IgD-negative memory B cell (primary cell): Measurements from ENCODE around the gene PDE3B. TPM values are rescaled to one million over a fixed set of nuclear protein-coding genes. Genes with fewer than 3 reads are reported as not detected.
"Not testable (repeated sequence)": the region's sequence is repeated elsewhere in the genome, so short reads cannot be mapped to it uniquely, and the experiment has no call there.

Experiments used
- H3K27ac Mint-ChIP-seq, 3 donors: one replicate each; pipeline ENCODE4 v1.8.0; 2020 to 2022; ENCODE audit warnings: mild to moderate bottlenecking in 3 of 3, mixed read lengths in 3 of 3, moderate library complexity in 1 of 3
- H3K27me3 Mint-ChIP-seq: one replicate; pipeline ENCODE4 v1.8.0; 2021; ENCODE audit warnings: mixed read lengths
- H3K36me3 Mint-ChIP-seq: one replicate; pipeline ENCODE4 v1.8.0; 2020; ENCODE audit warnings: mild to moderate bottlenecking, mixed read lengths
- H3K4me1 Mint-ChIP-seq, 3 donors: one replicate each; pipeline ENCODE4 v1.8.0; 2020 to 2022; ENCODE audit warnings: mixed read lengths in 3 of 3, mild to moderate bottlenecking in 1 of 3
- H3K4me3 Mint-ChIP-seq, 4 donors: one replicate each; pipeline ENCODE4 v1.8.0; 2020 to 2022; ENCODE audit warnings: mild to moderate bottlenecking in 4 of 4, mixed read lengths in 4 of 4, moderate library complexity in 3 of 4
- H3K9me3 Mint-ChIP-seq, 3 donors: one replicate each; pipeline ENCODE4 v1.8.0; 2020 to 2021; ENCODE audit warnings: mixed read lengths in 3 of 3, mild to moderate bottlenecking in 1 of 3
- polyA plus RNA-seq: library from polyadenylated mRNA; unstranded; fragments of 300-500 nt; fragmentation: Illumina TruSeq; gene quantifications from one replicate; pipeline ENCODE4 v1.2.3, GENCODE V29; 2021

Gene PDE3B
- polyA plus RNA-seq, 1 donor from 2014 or later, result 5.5 TPM

DNA sequence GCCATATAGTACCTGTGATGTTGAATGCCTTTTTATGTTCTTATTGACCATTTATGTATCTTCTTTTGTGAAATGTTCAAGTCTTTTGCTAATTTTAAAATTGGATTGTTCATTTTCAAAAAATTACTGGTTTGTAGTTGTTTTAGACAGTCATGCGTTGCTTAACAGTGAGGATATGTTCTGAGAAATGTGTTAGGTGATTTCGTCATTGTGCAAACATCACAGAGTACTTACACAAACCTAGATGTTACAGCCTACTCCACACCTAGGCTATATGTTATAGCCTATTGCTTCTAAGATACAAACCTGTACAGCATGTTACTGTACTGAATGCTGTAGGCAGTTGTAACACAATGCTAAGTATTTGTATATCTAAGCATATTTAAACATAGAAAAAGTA is 32.5 kb downstream of the PDE3B start:
- H3K27ac Mint-ChIP-seq, result no peak overlapping the region
- peaks cover 6% of the 10 kb centered on the region for H3K36me3 Mint-ChIP-seq
- H3K9me3 Mint-ChIP-seq, result peaks cover 0 to 7% (median 5%) of the 10 kb centered on the region in 3 donors
- peaks cover 7 to 18% (median 9%) of the 10 kb centered on the region in 3 donors for H3K4me1 Mint-ChIP-seq
- H3K27me3 Mint-ChIP-seq, result no peaks in the 10 kb centered on the region
- no peak overlapping the region for H3K4me3 Mint-ChIP-seq

DNA sequence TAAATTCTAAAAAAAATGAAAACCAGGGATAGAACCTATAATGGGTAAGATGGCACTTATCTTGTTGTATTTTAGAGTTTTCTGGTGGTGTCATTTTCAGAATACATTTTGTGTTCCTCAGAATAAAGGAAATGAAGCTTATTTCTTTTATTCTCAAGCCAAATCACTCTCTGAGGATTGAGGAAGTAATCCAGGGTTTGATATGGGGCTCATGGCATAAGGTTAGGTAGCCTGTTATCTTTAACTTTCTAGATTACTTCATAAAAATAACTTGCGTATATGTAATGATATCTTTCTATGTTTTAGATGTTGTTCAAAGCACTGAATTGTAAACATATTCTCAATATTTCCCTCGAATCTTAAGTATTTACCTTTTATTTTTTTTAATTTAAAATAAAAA is 33.5 kb downstream of the PDE3B start:
- Mint-ChIP-seq H3K4me3 (no peak overlapping the region), H3K27me3 (no peaks in the 10 kb centered on the region), H3K27ac (no peak overlapping the region), H3K36me3 (peaks cover 6% of the 10 kb centered on the region), H3K4me1 (peaks cover 6 to 18% (median 9%) of the 10 kb centered on the region in 3 donors), H3K9me3 (peaks cover 0 to 7% (median 5%) of the 10 kb centered on the region in 3 donors)

DNA sequence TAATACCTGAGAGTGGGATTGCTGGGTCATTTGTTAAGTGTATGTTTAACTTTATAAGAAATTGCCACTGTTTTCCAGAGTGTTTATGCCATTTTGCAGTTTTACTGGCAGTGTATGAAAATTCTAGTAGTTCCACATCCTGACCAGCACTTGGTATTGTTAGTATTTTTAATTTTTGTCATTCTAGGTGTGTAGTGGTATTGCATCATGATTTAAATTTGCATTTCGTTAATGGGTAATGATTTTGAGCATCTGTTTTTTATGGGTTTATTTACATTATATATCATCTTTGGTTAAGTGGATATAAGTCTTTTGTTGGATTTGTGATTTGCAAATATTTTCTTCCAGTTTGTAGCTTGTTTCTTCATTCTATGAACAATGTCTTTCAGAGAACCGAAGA is 34.7 kb downstream of the PDE3B start:
- Mint-ChIP-seq H3K27ac (no peak overlapping the region), H3K4me1 (peaks cover 8 to 12% (median 9%) of the 10 kb centered on the region in 3 donors), H3K27me3 (no peaks in the 10 kb centered on the region), H3K4me3 (no peak overlapping the region), H3K9me3 (peaks cover 0 to 7% (median 5%) of the 10 kb centered on the region in 3 donors), H3K36me3 (peaks cover 6% of the 10 kb centered on the region)

DNA sequence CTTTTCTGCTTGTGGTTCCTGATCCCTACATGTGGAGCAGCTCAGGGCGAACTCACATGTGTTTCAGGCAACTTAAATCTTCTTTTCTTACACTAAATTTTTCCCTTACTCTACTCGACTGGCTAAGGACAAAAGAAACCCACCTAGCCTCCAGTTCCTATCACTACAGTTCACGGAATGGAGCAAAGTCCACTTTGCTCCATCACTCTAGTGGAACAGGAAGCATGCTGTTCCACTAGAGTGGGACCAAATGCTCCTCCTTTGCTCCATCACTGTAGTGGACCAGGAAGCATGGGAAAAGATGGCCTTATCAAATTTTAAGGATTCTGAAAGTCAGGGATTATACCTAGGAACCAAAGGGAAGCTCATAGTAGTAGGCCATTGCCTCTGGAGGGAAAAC is 36.1 kb downstream of the PDE3B start:
- no peak overlapping the region for H3K4me3 Mint-ChIP-seq
- peaks cover 0 to 6% (median 2%) of the 10 kb centered on the region in 3 donors for H3K4me1 Mint-ChIP-seq
- no peaks in the 10 kb centered on the region for H3K27me3 Mint-ChIP-seq
- H3K27ac Mint-ChIP-seq, result no peak overlapping the region
- peaks cover 11% of the 10 kb centered on the region for H3K36me3 Mint-ChIP-seq
- H3K9me3 Mint-ChIP-seq, result peaks cover 0 to 7% (median 6%) of the 10 kb centered on the region in 3 donors

DNA sequence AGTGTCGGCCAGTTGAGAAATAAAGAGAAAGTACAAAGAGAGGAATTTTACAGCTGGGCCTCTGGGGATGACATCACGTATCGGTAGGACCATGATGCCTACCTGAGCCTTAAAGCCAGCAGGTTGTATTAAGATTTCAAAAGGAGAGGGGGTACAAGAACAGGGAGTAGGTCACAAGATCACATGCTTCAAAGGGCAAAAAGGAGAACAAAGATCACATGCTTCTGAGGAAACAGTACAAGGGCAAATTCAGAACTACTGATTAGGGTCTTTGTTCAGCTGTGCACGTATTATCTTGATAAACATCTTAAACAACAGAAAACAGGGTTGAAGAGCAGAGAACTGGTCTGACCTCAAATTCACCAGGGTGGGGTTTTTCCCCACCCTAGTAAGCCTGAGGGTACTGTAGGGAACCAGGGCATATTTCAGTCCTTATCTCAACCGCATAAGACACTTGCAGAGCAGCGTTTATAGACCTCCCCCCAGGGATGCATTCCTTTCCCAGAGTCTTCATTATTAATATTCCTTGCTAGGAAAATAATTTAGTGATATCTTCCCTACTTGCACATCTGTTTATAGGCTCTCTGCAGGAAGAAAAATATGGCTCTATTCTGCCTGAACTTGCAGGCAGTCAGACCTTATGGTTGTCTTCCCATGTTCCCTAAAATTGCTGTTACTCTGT is 40.8 kb downstream of the PDE3B start:
- not testable (repeated sequence) for H3K27ac Mint-ChIP-seq, H3K4me1 Mint-ChIP-seq, H3K36me3 Mint-ChIP-seq, H3K4me3 Mint-ChIP-seq, H3K9me3 Mint-ChIP-seq, H3K27me3 Mint-ChIP-seq

DNA sequence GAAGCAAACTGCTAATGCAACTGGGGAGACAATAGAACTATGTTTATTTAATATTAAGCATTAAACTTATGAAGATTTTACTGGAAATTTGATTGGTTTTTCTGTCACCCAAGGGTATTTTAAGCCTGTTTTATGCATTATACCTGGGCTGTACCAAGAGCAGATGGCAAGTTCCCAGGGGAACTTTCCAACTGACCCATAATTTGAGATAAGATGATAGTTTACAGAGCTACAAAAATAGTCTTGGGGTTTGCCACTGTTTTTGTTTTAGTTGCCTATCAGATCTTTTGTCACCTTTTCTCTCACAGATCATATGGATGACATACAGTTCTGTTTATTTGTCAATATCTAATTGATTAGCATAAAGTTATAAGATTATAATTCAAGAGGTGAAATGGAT is 43.9 kb downstream of the PDE3B start:
- no peak overlapping the region for H3K4me3 Mint-ChIP-seq
- no peaks in the 10 kb centered on the region for H3K27me3 Mint-ChIP-seq
- peaks cover 8% of the 10 kb centered on the region for H3K36me3 Mint-ChIP-seq
- peaks cover 0 to 4% (median 1%) of the 10 kb centered on the region in 3 donors for H3K9me3 Mint-ChIP-seq
- H3K27ac Mint-ChIP-seq, result no peak overlapping the region
- H3K4me1 Mint-ChIP-seq, result peaks cover 2 to 9% (median 4%) of the 10 kb centered on the region in 3 donors

DNA sequence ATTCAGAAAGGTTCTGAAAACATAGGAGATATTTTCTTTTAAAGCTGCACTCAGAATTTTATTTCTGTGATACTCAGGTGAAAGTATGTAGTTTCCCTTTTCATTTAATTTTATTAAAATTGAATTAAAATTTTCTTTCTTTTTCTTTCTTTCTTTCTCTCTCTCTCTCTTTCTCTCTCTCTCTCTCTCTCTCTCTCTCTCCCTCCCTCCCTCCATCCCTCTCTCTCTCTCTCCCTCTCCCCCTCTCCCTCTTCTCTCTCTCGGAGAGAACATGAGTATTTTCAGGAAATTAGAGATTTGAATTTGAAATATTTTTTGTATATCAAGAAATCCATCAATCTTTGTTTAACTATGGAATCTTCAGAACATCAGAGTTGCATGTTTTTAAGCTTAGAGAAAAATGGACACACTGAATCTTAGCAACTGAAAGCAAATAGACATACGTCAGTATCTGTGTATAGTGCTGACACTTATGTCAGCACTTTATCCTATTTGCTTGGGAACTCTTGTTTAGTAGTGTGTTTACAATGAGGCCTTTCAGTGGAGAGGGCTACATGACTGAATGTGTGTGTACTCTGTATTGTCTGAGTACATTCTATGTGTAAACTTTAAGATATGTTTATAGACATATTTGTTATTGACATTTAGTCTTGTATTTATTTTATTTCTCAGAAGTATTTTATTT is 44.5 kb downstream of the PDE3B start:
- Mint-ChIP-seq H3K4me3 (no peak overlapping the region), H3K4me1 (peaks cover 2 to 9% (median 4%) of the 10 kb centered on the region in 3 donors), H3K27me3 (no peaks in the 10 kb centered on the region), H3K36me3 (peaks cover 8% of the 10 kb centered on the region), H3K27ac (no peak overlapping the region), H3K9me3 (peaks cover 0 to 6% (median 1%) of the 10 kb centered on the region in 3 donors)

DNA sequence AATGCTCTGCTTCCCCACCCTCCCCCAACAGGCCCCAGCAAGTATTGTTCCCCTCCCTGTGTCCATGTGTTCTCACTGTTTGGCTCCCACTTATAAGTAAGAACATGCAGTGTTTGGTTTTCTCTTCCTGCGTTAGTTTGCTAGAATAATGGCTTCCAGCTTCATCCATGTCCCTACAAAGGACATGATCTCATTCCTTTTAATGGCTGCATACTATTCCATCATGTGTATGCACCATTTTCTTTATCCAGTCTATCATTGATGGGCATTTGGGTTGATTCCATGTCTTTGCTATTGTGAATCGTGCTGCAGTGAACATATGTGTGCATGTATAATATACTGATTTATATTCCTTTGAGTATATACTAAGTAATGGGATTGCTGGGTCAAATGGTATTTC is 52.1 kb downstream of the PDE3B start:
- H3K36me3 Mint-ChIP-seq, H3K4me1 Mint-ChIP-seq, H3K4me3 Mint-ChIP-seq, H3K27ac Mint-ChIP-seq, H3K27me3 Mint-ChIP-seq: not testable (repeated sequence)
- H3K9me3 Mint-ChIP-seq, result peaks cover 5 to 19% (median 8%) of the 10 kb centered on the region in 3 donors

DNA sequence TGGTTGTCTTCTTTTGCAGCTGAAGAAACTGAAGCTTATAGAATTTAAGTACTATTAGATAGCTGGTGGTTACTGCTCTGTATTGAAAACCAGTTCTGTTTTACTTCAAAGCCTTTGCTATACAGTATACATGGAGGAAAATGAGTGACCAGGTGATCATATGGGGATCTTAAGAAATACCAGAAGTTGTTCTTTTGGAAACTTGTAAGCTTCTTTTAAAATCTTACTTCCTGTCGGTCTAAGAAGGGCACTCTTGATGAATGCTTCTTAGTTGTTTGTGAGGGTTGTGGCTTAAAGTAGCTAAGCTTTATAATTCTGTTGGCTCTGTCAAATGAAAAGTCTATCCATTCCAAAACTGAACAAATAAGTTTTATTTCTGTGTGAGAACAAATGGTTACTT is 55.2 kb downstream of the PDE3B start:
- Mint-ChIP-seq H3K4me1 (peaks cover 4 to 6% (median 6%) of the 10 kb centered on the region in 3 donors), H3K9me3 (peaks cover 3 to 20% (median 11%) of the 10 kb centered on the region in 3 donors), H3K27me3 (peaks cover 1% of the 10 kb centered on the region), H3K36me3 (peaks cover 2% of the 10 kb centered on the region), H3K27ac (no peak overlapping the region), H3K4me3 (no peak overlapping the region)

DNA sequence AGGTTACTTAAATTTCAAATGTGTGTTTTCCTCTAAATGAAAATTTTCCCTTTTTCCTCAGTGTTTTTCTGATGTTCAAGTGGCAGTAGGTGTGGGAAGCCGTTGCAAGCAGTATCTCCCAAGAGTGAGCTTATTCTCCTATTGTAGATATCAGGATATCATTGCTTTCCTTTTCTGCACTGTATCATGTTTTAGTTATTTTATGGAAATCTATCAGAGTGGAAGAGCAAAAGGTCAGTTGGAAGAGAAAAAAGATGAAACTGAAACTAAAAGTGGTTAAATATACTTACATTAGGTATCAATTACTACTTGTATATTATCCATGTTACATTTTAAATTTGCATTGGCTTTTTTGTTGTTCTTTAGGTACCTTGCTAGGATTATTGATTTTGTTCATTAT is 57.0 kb downstream of the PDE3B start:
- H3K27me3 Mint-ChIP-seq, result no peaks in the 10 kb centered on the region
- peaks cover 5% of the 10 kb centered on the region for H3K36me3 Mint-ChIP-seq
- no peak overlapping the region for H3K4me3 Mint-ChIP-seq
- H3K9me3 Mint-ChIP-seq, result peaks cover 3 to 22% (median 14%) of the 10 kb centered on the region in 3 donors
- no peak overlapping the region for H3K27ac Mint-ChIP-seq
- peaks cover 4 to 8% (median 6%) of the 10 kb centered on the region in 3 donors for H3K4me1 Mint-ChIP-seq

DNA sequence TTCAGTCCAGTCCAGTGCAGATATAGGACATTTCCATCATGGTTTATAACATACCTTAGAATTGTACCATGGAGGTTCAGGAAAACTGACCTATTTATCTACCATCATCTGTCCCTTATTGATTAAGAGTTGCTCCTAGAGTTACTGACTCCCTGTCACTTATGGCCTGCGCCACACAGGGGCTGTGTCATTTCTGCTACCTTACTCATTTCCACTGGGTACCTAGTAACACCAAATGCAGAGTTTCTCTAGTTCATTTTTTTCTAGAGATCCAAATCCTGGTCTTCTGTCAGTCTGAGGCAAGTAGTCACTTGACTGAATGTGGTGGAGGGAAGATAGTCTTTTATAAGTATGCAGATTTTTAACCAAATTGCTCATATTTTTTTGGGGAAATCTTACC is 59.2 kb downstream of the PDE3B start:
- no peak overlapping the region for H3K4me3 Mint-ChIP-seq
- peaks cover 2 to 25% (median 10%) of the 10 kb centered on the region in 3 donors for H3K9me3 Mint-ChIP-seq
- H3K27me3 Mint-ChIP-seq, result no peaks in the 10 kb centered on the region
- peaks cover 9% of the 10 kb centered on the region for H3K36me3 Mint-ChIP-seq
- no peak overlapping the region for H3K27ac Mint-ChIP-seq
- peaks cover 2 to 6% (median 4%) of the 10 kb centered on the region in 3 donors for H3K4me1 Mint-ChIP-seq

DNA sequence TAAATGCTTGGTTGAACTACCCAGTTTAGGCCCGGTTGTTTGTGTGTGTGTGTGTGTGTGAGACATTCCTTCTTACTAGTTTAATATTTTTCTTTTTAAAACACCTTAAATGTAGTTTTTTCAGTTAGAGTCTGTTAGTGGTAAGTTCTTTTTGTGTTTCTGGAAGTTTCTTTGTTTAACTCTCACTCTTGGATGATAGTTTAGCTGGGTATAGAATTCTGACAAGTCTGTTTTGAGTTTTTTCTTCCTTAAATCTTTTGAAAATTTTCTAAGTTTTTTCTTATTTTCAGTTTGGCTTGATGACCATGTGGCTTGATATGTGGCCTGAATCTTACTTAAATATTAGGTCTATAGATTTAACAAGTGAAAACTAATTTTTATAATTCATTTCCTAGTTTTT is 60.1 kb downstream of the PDE3B start:
- peaks cover 1% of the 10 kb centered on the region for H3K27me3 Mint-ChIP-seq
- peaks cover 2 to 33% (median 10%) of the 10 kb centered on the region in 3 donors for H3K9me3 Mint-ChIP-seq
- H3K36me3 Mint-ChIP-seq, result peaks cover 9% of the 10 kb centered on the region
- no peak overlapping the region for H3K4me3 Mint-ChIP-seq
- H3K4me1 Mint-ChIP-seq, result peaks cover 2 to 6% (median 4%) of the 10 kb centered on the region in 3 donors
- H3K27ac Mint-ChIP-seq, result no peak overlapping the region

DNA sequence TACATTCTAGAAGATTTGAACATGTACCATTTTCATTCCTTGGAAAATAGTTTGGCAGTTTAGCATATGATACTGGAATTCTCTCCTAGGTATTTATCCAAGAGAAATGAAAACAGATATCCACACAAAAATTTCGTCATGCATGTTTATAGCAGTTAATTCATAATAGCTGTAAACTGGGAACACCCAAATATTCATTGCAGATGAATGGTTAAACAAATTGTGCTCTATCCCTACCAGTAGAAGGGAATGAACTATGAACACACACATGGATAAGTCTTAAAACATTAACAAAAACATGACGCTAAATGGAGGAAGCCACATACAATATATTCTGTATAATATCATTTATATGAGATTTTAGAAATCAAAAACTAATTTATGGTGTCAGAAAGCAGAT is 61.5 kb downstream of the PDE3B start:
- no peak overlapping the region for H3K4me3 Mint-ChIP-seq
- peaks cover 2 to 33% (median 10%) of the 10 kb centered on the region in 3 donors for H3K9me3 Mint-ChIP-seq
- H3K36me3 Mint-ChIP-seq, result peaks cover 11% of the 10 kb centered on the region
- H3K4me1 Mint-ChIP-seq, result peaks cover 0 to 6% (median 4%) of the 10 kb centered on the region in 3 donors
- peaks cover 4% of the 10 kb centered on the region for H3K27me3 Mint-ChIP-seq
- H3K27ac Mint-ChIP-seq, result no peak overlapping the region

DNA sequence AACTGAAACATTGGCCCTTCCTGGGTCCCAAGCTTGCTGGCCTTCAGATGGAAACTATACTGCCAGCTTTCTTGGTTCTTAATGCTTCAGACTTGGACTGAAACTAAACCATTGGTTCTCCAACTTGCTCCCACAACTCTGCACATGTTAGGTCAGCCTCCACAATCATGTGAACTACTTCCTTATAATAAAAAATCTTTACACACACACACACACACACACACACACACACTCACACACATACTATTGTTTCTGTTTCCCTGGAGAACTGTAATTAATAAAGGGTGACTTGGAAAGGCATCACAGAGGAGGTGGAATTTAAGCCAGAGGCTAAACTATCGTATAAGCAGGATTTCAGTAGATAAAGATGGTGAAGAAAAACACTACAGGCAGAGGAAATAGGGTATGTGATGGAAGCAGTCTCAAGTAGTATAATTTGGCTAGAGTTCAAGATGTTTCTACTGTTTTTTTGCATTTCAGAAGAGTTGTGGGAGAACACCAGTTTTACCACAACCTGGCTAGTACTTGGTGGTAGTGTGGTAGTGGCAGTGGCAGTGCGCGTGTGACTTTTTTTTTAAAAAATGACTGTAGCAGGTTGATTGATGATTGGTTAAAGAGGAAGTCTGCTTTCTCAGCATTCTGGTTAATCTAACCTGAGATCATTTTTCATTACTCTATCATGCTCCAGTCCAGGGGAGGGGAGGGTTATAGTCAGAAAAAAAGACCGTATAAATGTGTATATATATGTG is 70.1 kb downstream of the PDE3B start:
- H3K4me3 Mint-ChIP-seq, result no peak overlapping the region
- H3K27me3 Mint-ChIP-seq, result peaks cover 11% of the 10 kb centered on the region
- H3K36me3 Mint-ChIP-seq, result peaks cover 2% of the 10 kb centered on the region
- peak overlapping the region in 1 of 3 donors; percentile 3 for H3K27ac Mint-ChIP-seq
- no peaks in the 10 kb centered on the region for H3K9me3 Mint-ChIP-seq
- H3K4me1 Mint-ChIP-seq, result peaks cover 0 to 3% (median 3%) of the 10 kb centered on the region in 3 donors

DNA sequence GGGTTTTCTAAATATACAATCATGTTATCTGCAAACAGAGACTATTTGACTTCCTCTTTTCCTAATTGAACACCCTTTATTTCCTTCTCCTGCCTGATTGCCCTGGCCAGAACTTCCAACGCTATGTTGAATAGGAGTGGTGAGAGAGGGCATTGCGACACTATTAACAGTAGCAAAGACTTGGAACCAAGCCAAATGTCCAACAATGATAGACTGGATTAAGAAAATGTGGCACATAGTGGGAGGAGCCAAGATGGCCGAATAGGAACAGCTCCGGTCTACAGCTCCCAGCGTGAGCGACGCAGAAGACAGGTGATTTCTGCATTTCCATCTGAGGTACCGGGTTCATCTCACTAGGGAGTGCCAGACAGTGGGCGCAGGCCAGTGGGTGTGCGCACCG is 72.1 kb downstream of the PDE3B start:
- peak overlapping the region in 1 of 3 donors; percentile 64 for H3K27ac Mint-ChIP-seq
- H3K4me1 Mint-ChIP-seq, H3K4me3 Mint-ChIP-seq, H3K9me3 Mint-ChIP-seq, H3K36me3 Mint-ChIP-seq, H3K27me3 Mint-ChIP-seq: not testable (repeated sequence)
